SHP77 treated with DMSO at 0.1 percent for 48 hours (cell line): ENCODE measurements around the gene MINDY4.

Experiments used
- DNase-seq: peaks from one replicate; lab custom pipeline; 2025; lab: John Stamatoyannopoulos, UW

The MINDY4 gene

DNA sequence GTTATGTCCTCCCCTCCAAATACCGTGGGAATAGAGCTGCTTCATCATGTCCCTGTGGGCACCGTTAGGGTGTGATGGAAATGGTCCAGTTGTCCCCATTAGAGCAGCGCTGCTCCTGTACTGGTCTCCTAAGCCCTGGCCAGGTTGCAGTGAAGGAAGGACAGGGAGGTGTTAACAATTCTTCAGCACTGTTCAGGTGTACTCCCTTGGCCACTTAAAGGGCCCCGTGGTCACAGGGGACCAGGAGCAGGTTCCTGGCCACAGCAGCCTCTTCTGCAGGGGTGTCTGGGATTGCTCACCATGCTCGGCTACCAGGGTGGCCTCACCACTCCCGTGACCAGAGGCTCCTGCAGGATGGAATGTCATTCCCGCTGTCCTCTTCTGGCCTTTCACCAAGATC, 65.8 kb downstream of the MINDY4 start:
- DNase-seq: no peak

DNA sequence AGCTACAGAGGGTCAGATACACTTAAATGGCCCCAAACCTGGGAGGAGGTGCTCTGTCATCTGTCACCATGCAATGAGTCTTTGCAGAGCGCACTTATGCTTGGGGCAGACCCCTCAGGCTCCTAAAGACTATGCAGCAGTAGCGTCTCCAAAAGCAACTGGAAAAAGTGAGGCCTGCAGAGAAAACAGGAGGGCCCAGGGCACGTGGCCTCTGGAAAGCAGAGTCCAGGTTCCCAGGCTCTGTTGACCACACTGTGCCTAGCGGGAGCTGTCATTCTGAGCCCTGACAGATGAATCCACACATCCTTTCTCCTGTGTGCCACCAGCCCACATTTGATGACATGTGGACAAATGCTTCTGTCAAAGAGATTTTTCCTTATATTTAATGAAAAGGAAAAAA, 66.4 kb downstream of the MINDY4 start:
- no peak for DNase-seq

- no peak for DNase-seq
These were observed 66.8 kb downstream of the MINDY4 start for GRCh38 chr7:30838008-30838407.

DNA sequence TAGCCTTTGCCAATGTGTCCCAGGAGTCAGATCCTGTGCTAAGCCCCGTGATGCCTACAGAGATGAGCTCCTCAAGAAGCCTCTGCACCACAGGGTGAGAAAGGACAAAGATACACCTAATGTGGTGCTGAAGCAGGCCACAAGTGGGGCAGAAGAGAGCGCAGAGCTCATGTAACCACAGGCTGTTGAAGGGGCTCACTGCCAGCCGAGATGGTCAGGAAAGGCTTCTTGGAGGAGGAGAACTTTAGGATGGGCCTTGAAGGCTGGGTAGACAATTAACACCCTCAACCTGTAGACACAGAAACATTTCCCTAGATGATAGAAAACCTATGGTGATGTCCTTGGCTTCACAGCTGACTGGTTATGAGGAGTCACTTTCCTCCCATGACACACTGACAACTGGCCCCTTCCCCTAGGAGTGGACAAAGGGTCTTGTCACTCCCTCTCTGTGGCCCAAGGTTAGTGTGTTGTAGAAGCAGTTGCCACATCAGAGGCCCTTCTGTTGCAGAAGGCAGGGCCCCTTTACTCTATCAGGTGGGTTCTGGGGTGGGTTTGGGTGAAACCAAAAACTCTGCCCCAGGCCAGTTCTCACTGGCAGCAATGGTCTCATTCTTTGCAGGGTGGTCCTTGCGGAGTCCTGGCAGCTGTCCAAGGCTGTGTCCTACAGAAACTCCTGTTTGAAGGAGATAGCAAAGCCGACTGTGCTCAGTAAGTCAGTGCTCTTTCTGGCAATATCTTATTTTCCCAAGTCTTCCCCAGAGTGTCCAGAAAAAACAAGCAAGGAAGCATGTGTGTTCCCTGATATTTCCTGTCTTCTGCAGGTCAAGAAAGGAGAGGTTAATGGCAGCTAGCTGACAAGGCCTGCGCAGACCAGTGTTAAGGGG, 69.2 kb downstream of the MINDY4 start:
- no peak for DNase-seq

GRCh38 chr7:30841025-30841735, 70.0 kb downstream of the MINDY4 start:
- no peak for DNase-seq

GRCh38 chr7:30841801-30842541, 70.8 kb downstream of the MINDY4 start:
- DNase-seq: no peak

- no peak for DNase-seq
These were observed 71.6 kb downstream of the MINDY4 start for GRCh38 chr7:30842542-30843451.

- no peak for DNase-seq
These were observed 72.7 kb downstream of the MINDY4 start for GRCh38 chr7:30843741-30844482.

DNA sequence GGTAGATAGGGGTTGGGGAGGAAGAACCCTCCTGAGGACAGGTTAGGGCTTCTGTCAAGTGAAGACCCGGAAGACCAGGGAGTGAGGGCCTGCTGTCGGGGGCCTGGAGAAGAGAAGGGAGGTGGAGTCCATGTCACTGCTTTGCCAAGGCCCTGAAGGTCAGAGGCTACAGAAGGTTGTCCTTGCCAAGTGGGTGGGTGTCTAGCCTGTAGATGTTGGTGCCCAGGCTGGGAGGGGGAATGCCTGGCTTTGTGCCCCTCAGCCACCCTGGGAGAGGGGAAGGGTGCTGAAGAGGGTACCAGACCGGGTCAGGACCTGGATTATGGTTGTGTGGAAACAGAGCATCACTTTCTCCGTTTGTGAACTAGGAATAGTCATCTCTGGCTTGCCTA, 73.3 kb downstream of the MINDY4 start:
- no peak for DNase-seq

DNA sequence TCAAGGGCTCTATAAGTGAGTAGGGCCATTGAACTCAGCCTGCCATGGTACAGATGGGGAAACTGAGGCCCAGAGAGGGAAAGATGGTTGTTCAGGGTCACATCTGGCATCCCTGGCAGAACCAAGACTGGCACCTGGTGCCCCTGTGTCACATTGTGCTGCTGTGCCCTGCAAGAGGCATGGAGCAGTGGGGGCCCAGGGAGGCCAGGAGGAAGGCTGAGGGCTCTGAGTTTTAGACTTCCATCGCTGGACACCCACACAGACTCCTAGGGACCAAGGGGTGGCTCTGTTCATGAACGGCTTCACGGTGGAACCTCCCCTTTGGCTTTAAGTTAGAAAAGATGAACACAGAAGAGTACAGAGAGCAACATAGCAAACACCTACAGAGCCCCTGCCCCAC, 73.7 kb downstream of the MINDY4 start:
- no peak for DNase-seq

GRCh38 chr7:30845426-30846135, 74.4 kb downstream of the MINDY4 start:
- DNase-seq: no peak

- no peak for DNase-seq
These were observed 75.2 kb downstream of the MINDY4 start for GRCh38 chr7:30846378-30846777.

- DNase-seq: no peak
These were observed 77.1 kb downstream of the MINDY4 start for GRCh38 chr7:30848121-30848855.

DNA sequence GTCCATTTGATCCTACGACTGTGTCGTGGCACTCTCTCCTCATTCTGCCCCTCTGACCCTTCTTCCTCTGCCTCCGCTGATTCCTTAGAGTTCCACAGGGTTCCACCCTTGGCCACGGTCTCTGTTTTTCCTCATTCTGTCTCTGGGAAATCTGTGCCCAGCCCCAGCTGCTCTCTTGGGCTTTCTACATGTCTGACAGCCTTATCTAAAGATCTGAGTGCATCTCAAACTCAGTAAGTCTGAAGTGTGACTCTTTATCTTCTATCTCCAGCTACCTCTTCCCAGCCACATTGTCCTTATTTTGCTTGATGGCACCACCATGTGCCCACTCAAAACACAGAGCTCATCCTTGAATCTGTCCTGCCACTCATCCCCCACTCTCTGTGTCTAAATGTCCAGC, 78.3 kb downstream of the MINDY4 start:
- no peak for DNase-seq

GRCh38 chr7:30850426-30850825, 79.2 kb downstream of the MINDY4 start:
- no peak for DNase-seq

- DNase-seq: no peak
These were observed 80.6 kb downstream of the MINDY4 start for GRCh38 chr7:30851651-30852307.

GRCh38 chr7:30852308-30852684, 81.1 kb downstream of the MINDY4 start:
- no peak for DNase-seq

GRCh38 chr7:30852744-30853288, 81.6 kb downstream of the MINDY4 start:
- DNase-seq: no peak

DNA sequence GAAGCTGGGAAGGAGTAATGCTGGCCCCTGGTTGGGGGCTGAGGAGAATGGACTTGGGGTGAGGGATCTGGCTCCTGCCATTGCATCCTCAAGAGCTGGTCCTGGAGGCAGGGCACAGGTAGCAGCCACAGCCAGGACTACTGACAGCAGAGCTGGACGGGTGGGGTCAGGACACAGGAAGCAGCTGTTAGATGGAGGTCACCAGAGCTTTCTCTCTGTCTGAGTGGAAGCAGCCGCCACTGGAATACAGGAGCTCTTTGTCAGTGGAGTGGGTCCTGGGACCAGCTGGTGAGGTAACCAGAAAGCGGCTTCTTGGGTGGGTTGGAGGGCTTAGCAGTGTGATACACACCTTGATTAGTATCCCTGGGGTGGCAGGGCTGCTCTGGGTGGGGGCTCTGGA, 82.4 kb downstream of the MINDY4 start:
- no peak for DNase-seq
